Stimulated activated CD4-positive, alpha-beta T cell treated with anti-CD3 and anti-CD28 coated beads, TNF-alpha, amount 100 ng/mL, for 24 hours (primary cell): ENCODE data around the gene C19orf85.
"Not testable (repeated sequence)": the region's sequence is repeated elsewhere in the genome, so short reads cannot be mapped to it uniquely, and the experiment has no call there.

Experiments
- DNase-seq, 3 experiments: peaks; one replicate each; pipeline ENCODE4 v3.0.0-alpha.2; 2020; ENCODE audit warnings: low read depth in 3 of 3

Gene C19orf85

GRCh38 chr19:55459551-55459949 is 5.0 kb downstream of the C19orf85 start:
- no peak for DNase-seq

- no peak for DNase-seq
These were observed 6.7 kb downstream of the C19orf85 start for GRCh38 chr19:55457683-55458457.

- DNase-seq = no peak
These were observed 8.2 kb downstream of the C19orf85 start for GRCh38 chr19:55456347-55456746.

GRCh38 chr19:55455576-55456235 is 8.8 kb downstream of the C19orf85 start:
- no peak for DNase-seq

- DNase-seq = peak in 1 of 3 experiments; percentile 49
These were observed 9.7 kb downstream of the C19orf85 start for GRCh38 chr19:55454787-55455243.

GRCh38 chr19:55453511-55454260 is 10.9 kb downstream of the C19orf85 start:
- DNase-seq = no peak

- peak in 1 of 3 experiments; percentile 38 for DNase-seq
These were observed 11.7 kb downstream of the C19orf85 start for GRCh38 chr19:55452749-55453346.

GRCh38 chr19:55451965-55452748 is 12.4 kb downstream of the C19orf85 start:
- DNase-seq = no peak

GRCh38 chr19:55451163-55451964 is 13.2 kb downstream of the C19orf85 start:
- no peak for DNase-seq

- DNase-seq = no peak
These were observed 15.1 kb downstream of the C19orf85 start for GRCh38 chr19:55449469-55449868.

- not testable (repeated sequence) for DNase-seq
These were observed 16.4 kb downstream of the C19orf85 start for GRCh38 chr19:55448175-55448490.

GRCh38 chr19:55447421-55448174 is 17.0 kb downstream of the C19orf85 start:
- no peak for DNase-seq

- no peak for DNase-seq
These were observed 18.5 kb downstream of the C19orf85 start for GRCh38 chr19:55446060-55446459.

GRCh38 chr19:55444646-55445045 is 19.9 kb downstream of the C19orf85 start:
- DNase-seq = no peak

GRCh38 chr19:55443824-55444480 is 20.6 kb downstream of the C19orf85 start:
- no peak for DNase-seq

GRCh38 chr19:55443045-55443823 is 21.3 kb downstream of the C19orf85 start, which contains the start of gene SHISA7:
Gene SHISA7, minus strand, starts transcription at chr19:55443300. Its CDS starts 437 bp downstream, at chr19:55442863.
- DNase-seq = no peak

GRCh38 chr19:55442372-55442961 is 22.1 kb downstream of the C19orf85 start:
- no peak for DNase-seq
